IPS DF 4.7 (cell line): ENCODE measurements around the gene MYH15.

ENCODE experiments used
- DNase-seq: peaks from one replicate; pipeline ENCODE4 v3.0.0-alpha.2; 2013; ENCODE audit warnings: low spot score; ENCODE audit errors: extremely low read depth

Gene MYH15

DNA sequence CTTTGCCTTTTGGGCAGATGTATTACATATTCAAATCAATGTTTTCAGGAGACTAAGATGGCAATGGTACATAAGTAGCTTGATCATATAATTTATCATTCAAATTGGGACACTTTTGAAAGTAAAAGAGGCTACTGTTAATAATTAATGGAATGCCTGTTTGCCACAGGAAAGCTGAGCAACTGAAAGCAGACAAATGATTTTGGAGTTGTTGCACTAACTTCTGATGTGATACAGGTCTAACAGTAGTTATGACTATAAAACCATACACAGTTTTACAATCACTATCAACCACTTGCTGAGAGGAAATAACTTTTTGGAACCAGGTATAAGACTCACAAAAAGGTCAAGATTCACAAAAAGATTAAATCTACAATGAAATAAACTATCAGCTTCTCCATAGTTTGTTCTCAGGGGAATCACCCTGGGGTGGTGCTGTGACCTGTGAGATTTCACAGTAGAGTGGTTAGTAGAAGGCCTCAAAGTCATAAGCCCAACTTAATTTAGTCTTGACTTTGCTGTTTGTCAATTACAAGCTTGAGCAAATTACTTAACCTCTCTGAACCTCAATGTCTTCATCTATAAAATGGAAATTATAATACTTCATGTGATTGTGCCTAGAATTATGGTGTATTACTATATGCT is 171.4 kb downstream of the MYH15 start:
- DNase-seq, result no peak

DNA sequence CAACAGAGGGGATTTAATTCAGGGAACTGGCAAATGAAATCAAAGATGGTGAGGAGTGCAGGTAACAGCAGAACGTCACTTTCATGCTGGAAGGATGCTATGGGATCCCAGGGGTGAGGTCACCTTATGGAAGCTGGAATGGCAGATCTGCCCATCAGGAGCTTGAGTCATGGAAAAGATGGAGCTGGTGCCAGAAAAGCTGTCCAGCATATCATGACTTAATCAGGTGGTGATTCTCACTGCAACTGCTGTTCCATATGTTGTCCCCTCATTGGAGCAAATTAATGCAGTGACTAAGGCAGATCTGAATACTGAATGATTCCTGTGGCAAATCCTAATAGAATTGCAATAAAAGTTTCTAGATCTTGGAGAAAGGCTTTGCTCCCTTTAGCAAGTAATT is 175.7 kb downstream of the MYH15 start:
- no peak for DNase-seq

DNA sequence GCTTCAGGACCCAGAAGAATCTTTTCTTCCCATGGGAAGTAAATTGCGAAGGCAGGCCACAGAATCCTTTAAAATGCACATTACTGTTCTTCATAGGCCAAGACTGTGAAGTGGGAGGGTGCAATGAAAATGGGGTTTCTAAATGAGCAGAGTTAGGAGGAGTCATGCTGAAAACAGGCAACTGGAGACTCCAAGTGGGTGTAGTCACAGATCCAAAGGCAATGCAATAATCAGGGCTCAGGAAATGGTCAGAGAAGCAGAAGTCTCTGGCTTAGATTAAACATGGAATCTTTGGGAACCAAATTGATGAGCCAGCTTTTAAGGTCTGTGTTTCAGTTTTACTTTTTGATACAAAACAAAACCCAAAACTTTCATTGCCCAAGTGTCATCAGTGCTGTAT is 176.4 kb downstream of the MYH15 start:
- no peak for DNase-seq

GRCh38 chr3:108331792-108332191 is 178.6 kb downstream of the MYH15 start:
- no peak for DNase-seq
